Stimulated activated CD4-positive, alpha-beta T cell treated with anti-CD3 and anti-CD28 coated beads, Interleukin-15, amount 100 ng/mL, for 48 hours (primary cell): ENCODE measurements around the gene HELZ2.

Source experiments
- DNase-seq, 2 donors: peaks; one replicate each; pipeline ENCODE4 v3.0.0-alpha.2; 2020; ENCODE audit warnings: low read depth in 2 of 2

HELZ2 gene

DNA sequence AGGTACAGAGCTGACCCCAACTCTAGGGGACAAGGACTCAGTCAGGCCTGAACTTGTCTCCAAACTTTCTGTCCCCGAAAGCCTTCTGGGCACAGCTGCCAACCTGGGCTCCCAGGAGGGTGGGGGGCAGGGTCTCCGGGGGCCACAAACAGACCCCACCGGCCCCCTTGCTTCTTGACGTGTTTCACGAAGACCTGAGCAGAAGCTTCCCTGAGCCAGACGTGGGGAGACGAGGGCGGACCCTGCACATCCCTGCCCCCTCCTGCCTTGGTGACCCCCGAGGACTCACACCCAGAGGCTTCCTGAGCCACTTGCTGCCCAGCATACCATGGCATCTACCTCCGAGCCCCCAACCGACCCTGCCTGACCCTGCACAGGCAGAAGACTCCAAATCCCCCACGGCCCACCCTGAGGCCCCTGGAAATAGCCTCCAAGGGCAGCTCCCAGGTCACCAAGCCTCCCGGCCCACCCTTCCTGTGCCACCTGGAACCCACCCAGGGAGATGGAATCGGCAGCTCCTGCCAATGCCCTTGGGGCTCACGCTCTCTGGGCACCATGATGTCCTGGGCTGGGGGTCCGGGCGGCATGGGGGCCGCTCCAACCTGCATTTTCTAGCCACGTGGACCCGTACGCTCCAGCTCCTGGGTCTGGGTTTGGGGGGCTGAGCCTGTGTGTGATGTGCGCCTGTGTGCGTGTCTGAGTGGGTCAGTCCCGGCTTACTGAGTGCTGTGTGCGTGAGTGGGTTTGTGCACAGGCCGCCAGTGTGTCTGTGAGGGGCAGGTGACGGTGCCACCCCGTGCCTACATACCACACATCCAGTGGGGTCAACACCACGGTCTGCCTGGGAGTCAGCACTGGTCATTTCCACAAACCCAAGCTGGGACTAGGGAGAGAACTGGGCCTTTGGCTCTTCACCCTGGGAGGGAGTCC, 34.3 kb downstream of the HELZ2 start:
- DNase-seq, result no peak

DNA sequence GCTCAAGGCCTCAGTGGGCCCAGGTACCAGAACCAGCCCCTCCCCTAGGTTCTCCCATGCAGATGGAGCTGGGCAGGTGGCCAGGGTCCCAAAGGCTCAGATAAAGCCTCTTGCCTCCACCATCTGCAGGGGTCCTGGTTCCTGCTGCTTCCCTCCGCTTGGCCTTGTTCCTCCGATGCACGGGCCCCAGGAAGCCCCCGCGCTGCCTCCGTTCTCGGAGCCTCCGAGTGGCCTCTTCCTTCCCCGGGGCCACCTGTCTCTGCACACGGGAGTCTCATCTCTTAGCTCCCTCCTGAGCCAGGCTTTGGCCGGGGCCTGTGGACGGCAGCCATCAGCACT, 35.0 kb downstream of the HELZ2 start:
- DNase-seq, result no peak

DNA sequence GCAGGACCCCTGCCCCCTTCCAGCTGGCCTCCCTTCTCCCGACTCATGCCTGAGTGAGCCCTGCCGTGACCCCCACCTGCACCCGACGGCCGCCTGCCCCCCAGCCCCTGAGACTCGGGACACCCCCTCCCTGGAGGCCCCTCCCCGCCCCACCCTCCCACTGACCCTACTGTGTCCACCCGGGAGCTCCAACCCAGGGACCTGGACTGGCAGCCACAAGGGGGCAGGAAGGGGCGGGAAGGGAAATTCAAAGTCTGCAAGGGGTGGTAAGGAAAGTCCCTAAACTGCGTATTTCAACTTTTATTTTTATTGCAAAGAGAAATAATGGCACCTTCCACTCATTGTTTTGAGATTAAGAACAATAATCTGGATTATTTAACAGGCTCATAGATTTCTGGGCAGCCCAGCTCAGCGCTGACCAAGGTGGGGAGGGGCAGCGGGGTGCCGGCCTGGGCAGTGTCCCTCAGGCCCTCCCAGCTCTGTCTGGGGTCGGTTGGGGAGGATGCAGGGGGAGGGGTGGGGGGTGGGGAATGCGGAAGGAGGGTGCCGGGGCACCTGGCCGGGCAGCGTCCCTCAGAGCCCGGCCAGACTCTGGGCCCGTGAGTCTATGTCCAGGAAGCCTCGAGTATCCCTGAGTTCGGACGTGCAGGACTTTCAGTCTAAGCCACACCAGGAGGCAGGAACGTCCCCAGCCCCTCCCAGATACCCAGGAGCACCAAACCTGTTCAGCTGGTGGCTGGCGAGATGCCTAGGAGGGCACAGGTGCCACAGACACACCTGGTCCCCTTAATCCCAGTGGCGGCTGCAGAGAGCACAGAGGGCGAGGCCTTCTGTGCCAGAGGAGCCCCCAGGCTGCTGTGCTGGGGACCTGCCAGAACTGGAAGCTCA, 35.6 kb downstream of the HELZ2 start:
- no peak for DNase-seq

DNA sequence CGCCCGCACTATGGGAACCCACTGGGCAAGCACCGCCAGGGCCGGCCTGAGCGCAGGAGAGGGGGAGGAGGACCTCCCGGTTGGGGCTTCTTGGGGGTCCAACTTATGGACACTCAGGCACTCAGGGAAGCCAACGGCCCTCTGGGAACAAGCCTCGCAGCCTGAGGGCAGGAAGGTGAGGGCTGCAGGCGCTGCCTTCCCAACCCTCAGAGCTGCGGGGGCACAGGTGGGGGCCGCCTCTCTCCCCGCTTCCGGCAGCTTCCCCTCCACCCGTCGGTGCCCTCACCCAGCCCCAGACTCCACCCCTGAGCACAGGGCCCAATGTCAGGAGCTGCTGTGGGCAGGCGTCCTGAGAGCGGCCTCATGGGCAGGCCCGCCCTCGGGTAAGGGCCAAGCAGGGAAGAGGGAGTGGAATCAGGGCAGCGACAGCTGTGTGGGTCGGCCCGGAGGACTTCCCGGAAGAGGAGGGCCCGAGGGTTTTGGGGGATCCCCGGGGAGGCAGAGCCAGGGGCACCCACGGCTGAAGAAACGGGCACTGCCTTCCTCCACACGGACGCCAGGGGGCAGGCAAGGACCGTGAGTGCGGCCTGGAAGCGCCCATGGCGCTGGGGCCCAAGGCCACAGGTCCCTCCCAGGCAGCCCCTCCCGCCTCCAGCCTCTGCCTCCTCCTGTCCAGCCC, 36.4 kb downstream of the HELZ2 start:
- DNase-seq, result peak; percentile 93 to 96

DNA sequence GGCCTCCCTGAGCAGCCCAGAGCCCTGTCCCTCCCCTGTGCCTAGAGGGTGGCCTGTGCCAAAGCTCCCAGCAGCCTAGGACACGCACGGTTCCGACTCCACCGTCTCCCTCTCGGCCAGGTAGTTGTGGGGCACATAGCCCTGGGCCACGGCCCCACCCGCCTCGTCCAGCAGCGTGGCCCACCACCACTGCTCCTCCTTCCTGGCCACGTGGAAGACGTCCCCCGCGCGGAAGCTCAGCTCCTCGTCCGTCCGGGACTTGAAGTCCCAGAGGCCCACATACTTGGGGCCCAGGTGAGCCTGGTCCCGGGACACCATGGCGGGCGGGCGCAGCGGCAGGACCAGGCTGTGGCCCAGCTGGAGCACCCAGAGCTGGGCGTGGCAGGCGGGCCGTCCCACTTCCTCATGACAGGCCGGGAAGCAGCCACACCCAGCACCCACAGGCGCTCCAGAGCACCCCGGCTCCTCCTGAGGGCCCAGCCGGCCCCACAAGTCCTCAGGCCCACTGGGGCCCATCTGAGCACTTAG, 37.0 kb downstream of the HELZ2 start, which contains the start of gene PTK6:
PTK6 (minus strand) TSS at position 380 of the 528 bp plus-strand sequence; CDS start at position 318, 62 bp downstream.
- peak in 1 of 2 donors; percentile 25 for DNase-seq

DNA sequence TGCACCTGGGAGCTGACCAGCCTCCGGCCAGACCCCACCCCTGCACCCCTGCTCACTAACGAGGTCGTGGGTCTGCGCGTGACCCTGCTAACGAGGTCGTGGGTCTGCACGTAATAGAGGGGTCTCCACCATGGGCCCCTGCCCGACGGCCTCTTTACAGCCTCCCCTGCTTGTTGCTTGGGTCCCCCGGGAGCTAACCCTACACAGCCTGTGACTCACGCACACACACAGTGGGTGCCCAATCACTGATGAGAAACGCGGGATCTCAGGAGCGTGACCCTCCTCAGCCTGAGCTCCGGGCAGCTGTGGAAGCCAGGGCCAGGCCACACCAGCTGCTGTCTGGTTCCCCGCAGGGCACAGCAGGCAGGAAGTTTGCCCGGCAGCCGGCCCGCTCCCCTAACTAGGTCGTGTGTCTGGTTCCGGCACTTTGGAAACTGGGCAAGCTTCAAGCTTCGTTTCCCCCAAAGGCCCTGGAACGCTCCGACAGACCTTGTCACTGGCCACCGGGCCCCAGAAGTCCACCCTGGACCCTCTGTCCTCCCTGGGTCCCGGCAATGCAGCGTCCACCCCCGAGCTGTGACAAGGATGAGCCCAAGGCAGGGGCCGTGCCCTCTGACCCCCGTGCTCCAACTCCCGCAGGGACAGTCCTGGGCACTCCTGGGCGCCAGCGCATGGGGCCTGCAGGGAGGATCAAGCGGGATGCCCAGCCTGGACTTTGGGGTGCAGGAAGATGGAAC, 37.6 kb downstream of the HELZ2 start:
- no peak for DNase-seq

DNA sequence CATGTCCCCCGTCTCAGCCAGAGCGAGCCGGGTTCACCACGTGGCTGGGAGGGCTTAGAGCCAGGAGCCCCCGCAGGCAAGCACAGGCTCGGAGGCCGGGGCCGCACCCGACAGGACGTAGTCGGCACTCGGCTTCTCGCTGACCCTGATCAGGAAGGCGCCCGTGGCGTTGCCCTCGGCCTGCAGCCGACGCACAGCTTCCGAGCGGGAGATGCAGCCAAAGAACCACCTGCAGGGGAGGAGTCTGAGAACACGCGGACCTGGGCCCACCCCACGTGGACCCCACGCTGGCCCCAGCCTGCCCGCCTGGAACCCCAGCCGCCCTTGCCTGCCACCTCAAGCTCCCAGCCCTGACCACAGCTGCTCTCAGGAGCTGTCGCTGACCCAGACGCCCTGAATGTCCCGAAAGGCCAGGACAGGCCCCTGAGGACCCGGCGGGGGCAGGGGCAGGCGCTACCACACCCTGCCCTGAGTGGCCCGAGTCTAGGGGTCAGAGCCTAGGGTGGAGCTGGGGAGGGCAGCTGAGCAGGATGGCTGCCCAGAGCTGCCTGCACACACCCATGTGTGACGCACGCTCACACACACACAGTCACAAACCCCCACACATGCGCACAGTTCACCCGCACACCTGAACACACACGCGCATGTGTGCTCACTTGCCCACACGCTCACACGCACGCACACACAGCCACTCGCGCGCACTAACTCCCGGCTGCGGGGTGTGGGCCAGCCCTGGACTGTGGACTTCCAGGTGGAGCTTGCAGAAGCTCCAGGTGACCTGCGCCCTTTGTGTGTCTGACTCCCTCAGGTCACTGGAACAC, 39.0 kb downstream of the HELZ2 start:
- DNase-seq, result no peak

DNA sequence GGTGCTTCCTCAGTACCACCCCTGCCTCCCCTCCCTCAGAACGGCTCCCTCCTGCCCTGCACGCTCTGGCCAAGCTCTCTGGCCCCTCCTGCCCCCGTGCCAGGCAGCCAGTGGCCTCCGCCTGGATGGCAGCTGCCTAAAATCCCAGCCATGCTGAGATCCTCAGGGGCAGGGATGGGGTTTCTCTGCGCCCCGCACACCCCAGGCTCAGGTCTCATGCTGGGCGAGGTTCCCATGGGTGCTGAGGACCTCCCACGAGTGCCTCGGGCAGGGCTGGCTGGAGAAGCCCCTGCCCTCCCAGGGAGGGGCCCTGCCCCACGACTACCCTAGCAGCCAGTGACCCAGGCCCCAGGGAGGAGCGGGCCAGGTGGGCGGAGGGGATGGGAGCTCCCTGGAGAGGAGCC, 39.6 kb downstream of the HELZ2 start:
- no peak for DNase-seq

DNA sequence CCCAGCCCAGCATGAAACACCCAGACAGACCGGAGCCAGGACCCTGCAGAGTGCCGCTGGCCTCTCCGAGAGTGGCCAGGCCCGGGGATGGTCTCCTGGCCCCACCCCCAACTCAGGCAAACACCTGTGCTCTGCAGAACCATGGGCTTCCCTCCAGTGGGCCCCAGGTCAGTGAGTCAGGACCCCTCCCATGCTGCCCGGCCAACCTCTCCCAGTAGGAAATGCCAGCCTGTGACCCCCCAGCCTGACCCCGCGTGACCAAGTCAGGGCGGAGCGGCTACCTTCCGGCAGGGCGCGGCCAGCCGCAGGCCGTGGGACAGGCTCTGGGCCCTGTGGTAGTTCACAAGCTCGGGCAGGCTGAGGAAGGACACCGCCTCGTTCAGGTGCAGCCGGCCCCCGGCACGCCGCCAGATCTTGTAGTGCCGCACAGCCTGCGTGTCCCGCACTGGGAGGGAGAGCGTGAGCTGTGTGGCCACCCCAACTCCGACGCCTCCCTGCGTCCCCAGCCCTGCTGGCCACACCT, 40.1 kb downstream of the HELZ2 start:
- no peak for DNase-seq

DNA sequence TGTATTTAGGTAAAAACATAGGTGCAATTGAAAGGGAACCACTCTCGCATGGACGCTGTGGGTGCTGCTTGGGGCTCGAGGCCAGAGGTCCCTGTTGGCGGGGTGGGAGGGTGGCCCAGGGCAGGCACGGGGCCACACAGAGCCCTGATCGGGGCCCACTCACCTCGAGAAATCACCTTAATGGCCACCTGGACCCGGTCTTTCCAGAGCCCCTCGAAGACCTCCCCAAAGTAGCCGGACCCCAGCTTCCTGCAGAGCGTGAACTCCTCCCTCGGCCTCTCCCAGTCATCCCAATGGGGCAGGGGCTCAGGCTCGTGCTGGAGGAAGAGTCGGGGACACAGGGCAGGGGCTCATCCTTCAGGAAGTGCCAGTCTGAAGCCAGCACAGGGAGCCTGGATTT, 40.7 kb downstream of the HELZ2 start:
- DNase-seq, result no peak

DNA sequence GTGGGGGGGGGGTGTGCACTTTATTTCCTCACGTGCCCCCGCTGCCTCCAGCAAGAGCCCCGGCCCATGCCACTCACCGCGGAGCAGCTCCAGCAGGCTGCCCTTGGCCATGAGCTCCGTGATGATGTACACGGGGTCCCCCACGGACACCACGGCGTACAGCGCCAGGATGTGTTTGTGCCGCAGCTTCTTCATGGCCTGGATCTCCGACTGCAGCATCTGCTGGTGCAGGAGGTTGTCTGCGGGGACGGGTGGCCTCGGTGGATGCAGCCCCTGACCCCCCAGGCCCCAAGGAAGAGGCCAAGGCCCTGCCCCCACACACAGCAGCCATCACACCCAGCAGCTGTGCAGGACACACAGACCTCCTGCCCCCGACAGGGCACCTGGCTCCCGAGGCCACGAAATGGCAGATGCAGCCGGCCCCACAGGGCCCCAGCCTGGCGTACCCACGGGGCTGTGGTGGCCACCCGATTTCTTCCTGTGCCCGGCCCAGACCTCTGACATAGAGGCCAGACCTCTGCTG, 41.5 kb downstream of the HELZ2 start:
- DNase-seq, result no peak

DNA sequence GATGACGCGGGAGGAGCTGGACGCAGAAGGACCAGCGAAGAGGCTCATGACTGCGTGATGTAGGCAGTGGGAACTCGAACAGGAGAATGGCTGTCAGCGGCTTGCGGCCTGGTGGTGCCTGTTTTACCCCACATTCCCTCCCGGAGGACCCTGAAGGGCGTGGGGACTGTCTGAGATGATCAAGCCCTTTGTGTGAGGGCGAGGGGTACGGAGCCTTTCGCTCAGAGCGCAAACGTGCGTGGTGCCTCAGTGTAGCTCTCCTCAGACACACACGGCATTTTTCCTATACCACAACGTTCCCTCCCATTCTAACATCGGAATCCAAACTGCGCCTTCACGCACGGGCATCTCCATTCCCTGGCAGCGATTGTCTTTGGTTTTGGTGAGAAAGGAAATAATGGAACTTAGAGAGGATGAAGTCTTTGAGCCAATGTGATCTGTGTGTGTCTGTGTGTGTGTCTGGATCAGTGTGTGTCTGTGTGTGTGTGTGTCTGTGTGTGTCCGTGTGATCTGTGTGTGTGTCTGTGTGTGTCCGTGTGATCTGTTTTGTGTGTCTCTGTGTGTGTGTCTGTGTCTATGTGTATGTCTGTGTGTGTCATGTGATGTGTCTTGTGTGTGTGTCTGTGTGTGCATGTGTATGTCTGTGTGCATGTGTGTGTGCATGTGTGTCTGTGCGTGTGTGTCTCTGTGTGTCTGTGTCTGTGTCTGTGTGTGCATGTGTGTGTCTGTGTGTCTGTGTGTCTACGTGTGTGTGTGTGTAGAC, 42.2 kb downstream of the HELZ2 start:
- no peak for DNase-seq

DNA sequence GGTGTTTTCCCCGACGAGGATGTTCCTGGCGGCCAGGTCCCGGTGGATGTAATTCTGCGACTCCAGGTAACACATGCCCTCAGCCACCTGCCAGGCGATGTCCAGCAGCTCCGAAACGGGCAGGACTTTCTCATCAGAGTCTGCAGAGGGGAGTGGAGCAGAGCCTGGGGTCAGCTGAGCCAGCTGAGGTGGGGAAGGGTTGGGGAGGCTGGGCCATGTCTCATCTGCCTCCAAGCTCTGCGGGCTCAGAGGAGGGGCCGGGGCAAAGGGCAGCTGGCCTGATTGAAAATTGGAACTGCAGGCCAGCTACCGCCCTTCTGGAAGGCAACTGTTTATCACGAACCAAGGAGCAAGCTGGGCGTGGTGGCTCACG, 43.3 kb downstream of the HELZ2 start:
- no peak for DNase-seq

DNA sequence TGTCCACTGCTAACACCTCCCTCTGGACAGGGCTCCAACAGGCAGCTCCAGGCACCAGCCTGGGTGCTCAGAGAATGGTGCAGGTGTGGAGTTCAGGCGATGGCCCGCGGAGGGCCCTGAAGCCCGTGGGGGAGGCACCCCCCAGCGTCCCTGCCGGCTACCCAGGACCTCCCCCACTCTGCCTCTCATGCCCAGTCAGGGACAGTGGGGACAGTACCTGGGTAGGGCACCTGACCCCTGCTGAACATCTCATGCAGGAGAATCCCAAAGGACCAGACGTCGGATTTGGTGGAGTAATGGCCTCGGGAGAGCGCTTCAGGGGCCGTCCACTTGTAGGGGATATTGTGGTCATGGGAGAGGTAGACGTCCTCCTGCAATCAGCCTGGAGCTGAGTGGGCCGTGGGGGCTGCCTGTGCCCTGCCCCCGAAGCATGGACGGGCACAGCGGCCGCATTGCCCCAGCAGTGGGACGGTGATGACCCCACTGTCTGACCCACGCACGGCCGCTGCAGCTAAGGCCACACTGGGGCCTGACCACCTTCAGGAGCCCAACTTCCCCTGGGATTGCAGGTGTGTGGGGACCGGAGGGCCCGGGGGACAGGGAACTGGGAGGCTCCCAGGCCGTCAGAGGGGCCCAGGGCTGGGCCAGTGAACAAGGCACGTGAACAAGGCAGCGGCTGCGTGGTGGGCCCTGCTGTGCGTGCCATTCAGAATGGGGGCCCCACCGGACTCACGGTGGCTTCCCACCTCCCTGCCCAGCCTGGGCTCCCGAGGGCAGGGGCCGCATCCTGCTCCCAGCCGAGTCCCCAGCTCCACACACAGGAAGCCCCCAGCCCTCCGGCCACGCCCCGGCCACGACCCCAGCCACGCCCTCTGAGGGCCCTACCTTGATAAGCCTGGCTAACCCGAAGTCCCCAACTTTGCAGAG, 43.9 kb downstream of the HELZ2 start:
- no peak for DNase-seq

DNA sequence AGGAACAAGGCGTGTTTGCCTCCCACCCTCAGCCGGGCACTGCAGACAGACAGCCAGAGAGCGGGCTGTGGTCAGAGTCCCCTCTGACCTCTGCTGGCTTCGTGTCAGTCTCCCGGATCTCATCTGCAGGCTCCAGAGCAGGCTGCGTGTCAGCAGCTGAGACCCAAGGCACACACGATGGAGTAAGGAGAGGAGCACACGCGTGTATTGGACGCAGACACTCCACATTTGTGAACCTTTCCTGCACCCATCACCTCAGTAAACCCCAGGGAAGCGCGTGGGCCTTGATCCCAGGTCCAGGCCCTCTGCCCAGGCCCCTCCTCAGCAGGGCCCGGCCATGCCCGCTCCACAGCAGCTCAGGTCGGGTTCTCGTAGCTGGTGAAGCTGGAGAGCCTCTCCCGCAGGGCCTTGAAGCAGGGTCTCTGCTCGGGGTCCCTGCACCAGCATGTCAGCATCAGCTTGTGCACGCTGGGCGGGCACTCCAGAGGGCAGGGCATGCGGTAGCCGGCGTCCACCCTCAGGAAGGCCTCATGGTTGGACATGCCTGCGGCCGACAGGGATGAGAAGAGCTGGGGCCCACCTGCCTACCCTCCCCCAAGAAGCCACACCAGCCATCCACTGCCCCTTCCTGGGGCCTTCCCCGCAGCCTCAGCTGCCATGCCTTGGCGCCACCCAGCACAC, 44.7 kb downstream of the HELZ2 start:
- no peak for DNase-seq

DNA sequence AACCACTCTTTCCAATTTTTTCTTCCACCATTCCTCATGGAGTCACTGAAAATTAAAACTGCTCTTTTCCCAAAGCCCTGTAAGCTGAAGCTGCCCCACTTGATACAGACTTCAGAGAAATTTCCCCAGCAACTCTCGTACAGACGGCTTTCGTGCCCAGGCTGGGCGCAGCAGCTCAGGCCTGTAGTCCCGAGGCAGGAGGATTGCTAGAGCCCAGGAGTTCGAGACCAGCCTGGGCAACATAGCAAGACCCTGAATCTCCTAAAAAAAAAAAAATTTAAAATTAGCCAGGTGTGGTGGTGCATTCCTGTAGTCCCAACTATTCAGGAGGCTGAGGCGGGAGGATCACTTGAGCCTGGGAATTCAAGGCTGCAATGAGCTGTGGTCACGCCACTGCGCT, 46.9 kb downstream of the HELZ2 start:
- no peak for DNase-seq

DNA sequence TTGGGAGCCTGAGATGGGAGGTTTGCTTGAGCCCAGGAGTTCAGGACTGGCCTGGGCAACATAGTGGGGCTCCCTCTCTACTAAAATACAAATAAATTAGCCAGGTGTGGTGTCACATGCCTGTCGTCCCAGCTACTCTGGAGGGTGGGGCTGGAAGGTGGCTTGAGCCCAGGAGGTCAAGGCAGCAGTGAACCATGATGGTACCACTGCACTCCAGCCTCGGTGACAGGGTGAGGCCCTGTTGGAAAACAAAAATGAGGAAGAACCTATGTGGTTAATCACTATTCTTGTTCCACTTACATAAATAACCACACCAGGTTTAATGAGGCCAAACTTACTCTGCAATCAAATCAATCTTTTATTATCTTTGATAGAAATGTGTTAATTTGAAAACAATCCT, 48.1 kb downstream of the HELZ2 start:
- no peak for DNase-seq
